ENCODE results near the gene CMTM7.

The CMTM7 gene

GRCh38 chr3:32367442-32367841 lies 24.2 kb upstream of the CMTM7 start:
- Histone ChIP-seq H3K27ac (ENCODE audit: extremely low read depth, low read depth, low read length) (no peak overlapping the region), H3K4me1 (ENCODE audit: control insufficient read depth, insufficient read depth, low read length) (no peaks in the 10 kb centered on the region), H3K4me3 (ENCODE audit: low read depth, low read length) (no peak overlapping the region), H3K9me3 (ENCODE audit: control insufficient read depth, insufficient read depth, low read depth, low read length) (no peaks in the 10 kb centered on the region), H3K36me3 (ENCODE audit: control insufficient read depth in 2 of 2, insufficient read depth in 1 of 2, low read length in 2 of 2) (peaks cover 0 to 3% of the 10 kb centered on the region in 2 experiments; a peak in 2 of 3 replicates)
- POLR2A ChIA-PET: no interaction called here
- CTCF ChIA-PET: interaction anchor here (0.5 to 1.0 kb wide), 6 partner anchors 9 to 190 kb away, joined by 3 to 5 read pairs (median 4); no protein-coding TSS in a partner anchor
- TF ChIP-seq ZBTB1 (tag by site-specific recombination; IDR thresholded peaks at IDR 0.05): no peak
- no peak for TF ChIP-seq ZBTB6 (tag by site-specific recombination; IDR thresholded peaks at IDR 0.05)
- no peak for TF ChIP-seq ZFP3 (tag by site-specific recombination; IDR thresholded peaks at IDR 0.05; ENCODE audit: low read depth)
- no peak for TF ChIP-seq ZNF366 (tag by site-specific recombination; conservative IDR thresholded peaks at IDR 0.05)
- TF ChIP-seq ZNF830 (tag by site-specific recombination; IDR thresholded peaks at IDR 0.05; ENCODE audit: low read depth): no peak
- TF ChIP-seq SCRT1 (tag by site-specific recombination; IDR thresholded peaks at IDR 0.05; ENCODE audit: borderline replicate concordance): no peak
- no peak for TF ChIP-seq HOXC10 (CRISPR knock-in tag; IDR thresholded peaks at IDR 0.05)
- TF ChIP-seq ZNF555 (tag by site-specific recombination; conservative IDR thresholded peaks at IDR 0.05): no peak
- TF ChIP-seq SALL2 (tag by site-specific recombination; IDR thresholded peaks at IDR 0.05; ENCODE audit: borderline replicate concordance): no peak
- no peak for TF ChIP-seq ZNF114 (tag by site-specific recombination; IDR thresholded peaks at IDR 0.05)
- TF ChIP-seq KLF9 (tag by site-specific recombination; IDR thresholded peaks at IDR 0.05; ENCODE audit: low read depth): no peak
- TF ChIP-seq ZNF768 (tag by site-specific recombination; IDR thresholded peaks at IDR 0.05): no peak
- no peak for TF ChIP-seq ZNF701 (tag by site-specific recombination; IDR thresholded peaks at IDR 0.05)
- TF ChIP-seq ZBTB21 (tag by site-specific recombination; IDR thresholded peaks at IDR 0.05): no peak
- TF ChIP-seq SP2 (tag by site-specific recombination; IDR thresholded peaks at IDR 0.05): no peak
- no peak for TF ChIP-seq ZNF211 (tag by site-specific recombination; IDR thresholded peaks at IDR 0.05; ENCODE audit: low read depth)

- TF ChIP-seq ZNF24 (tag by site-specific recombination; IDR thresholded peaks at IDR 0.05): no peak
- no peak for TF ChIP-seq ZNF629 (tag by site-specific recombination; IDR thresholded peaks at IDR 0.05)
- TF ChIP-seq YY2 (tag by site-specific recombination; IDR thresholded peaks at IDR 0.05): no peak
- TF ChIP-seq ZFP37 (tag by site-specific recombination; IDR thresholded peaks at IDR 0.05): no peak
- no peak for TF ChIP-seq ZNF335 (tag by site-specific recombination; conservative IDR thresholded peaks at IDR 0.05)
- TF ChIP-seq ZNF623 (tag by site-specific recombination; IDR thresholded peaks at IDR 0.05): no peak
- TF ChIP-seq SCRT2 (tag by site-specific recombination; IDR thresholded peaks at IDR 0.05): no peak
- TF ChIP-seq ZNF626 (tag by site-specific recombination; IDR thresholded peaks at IDR 0.05): no peak
- no peak for TF ChIP-seq ZNF664 (tag by site-specific recombination; IDR thresholded peaks at IDR 0.05)
- TF ChIP-seq MYNN (tag by site-specific recombination; IDR thresholded peaks at IDR 0.05; ENCODE audit: borderline replicate concordance): no peak
- TF ChIP-seq ZBTB10 (tag by site-specific recombination; IDR thresholded peaks at IDR 0.05): no peak
- no peak for TF ChIP-seq ZNF624 (tag by site-specific recombination; IDR thresholded peaks at IDR 0.05)
- no peak for TF ChIP-seq ZNF585B (tag by site-specific recombination; IDR thresholded peaks at IDR 0.05)
- no peak for TF ChIP-seq ZNF221 (tag by site-specific recombination; IDR thresholded peaks at IDR 0.05; ENCODE audit: borderline replicate concordance)
These were observed 20.0 kb upstream of the CMTM7 start for GRCh38 chr3:32371461-32372212.

More at GRCh38 chr3:32371461-32372212, 20.0 kb upstream of the CMTM7 start:
- Histone ChIP-seq H3K27ac (ENCODE audit: extremely low read depth, low read depth, low read length) (no peak overlapping the region), H3K4me1 (ENCODE audit: control insufficient read depth, insufficient read depth, low read length) (no peaks in the 10 kb centered on the region), H3K4me3 (ENCODE audit: low read depth, low read length) (no peak overlapping the region), H3K9me3 (ENCODE audit: control insufficient read depth, insufficient read depth, low read depth, low read length) (no peaks in the 10 kb centered on the region), H3K36me3 (ENCODE audit: control insufficient read depth in 2 of 2, insufficient read depth in 1 of 2, low read length in 2 of 2) (no peaks in the 10 kb centered on the region; a peak in 1 of 3 replicates)
- ChIA-PET POLR2A (no interaction called here), CTCF (no interaction called here)

Data from HEK293 (cell line).